SK-N-SH (cell line): ENCODE results near the gene MAP4K3. TPM values are rescaled to one million over a fixed set of nuclear protein-coding genes. Genes with fewer than 3 reads are reported as not detected.

Source experiments
- CTCF ChIA-PET: fragments of 300-600, 350-600 bp; formaldehyde crosslinking; extraction: SDS; loops from one replicate; lab custom pipeline; 2021; lab: Yijun Ruan, JAX
- POLR2A ChIA-PET: fragments of 350-600 bp; sonication (Branson Sonifier 250); formaldehyde crosslinking; extraction: SDS; loops from one replicate; lab custom pipeline; 2020; ENCODE audit warnings: antibody characterized with exemption, inconsistent platforms; lab: Yijun Ruan, JAX
- DNase-seq: peaks from one replicate; pipeline ENCODE4 v3.0.0; 2012
- H2AFZ ChIP-seq: fragments of 200-600 bp; sonication (generic); 2 replicates; pipeline ENCODE4 v1.8.1; 2016; ENCODE audit warnings: antibody characterized with exemption, mild to moderate bottlenecking, low read depth
- H3F3A ChIP-seq: fragments of 200-600 bp; sonication (generic); replicated peaks from 2 replicates; pipeline ENCODE3; 2016; ENCODE audit warnings: antibody characterized with exemption, mild to moderate bottlenecking; ENCODE audit not compliant: insufficient read depth
- H3K27ac ChIP-seq, 2 experiments: fragments of 200-500 bp in 1 of 2; fragments of 200-600 bp in 1 of 2; sonication (Bioruptor generic) in 1 of 2; sonication (generic), shearing (Covaris generic) in 1 of 2; 2 replicates each; pipeline versions ENCODE4 v1.5.1 to v1.6.1; 2014 to 2016; ENCODE audit warnings: low read depth in 2 of 2, inconsistent platforms in 1 of 2, low read length in 1 of 2, mild to moderate bottlenecking in 1 of 2, mixed read lengths in 1 of 2
- H3K27me3 ChIP-seq: fragments of 200-600 bp; sonication (generic), shearing (Covaris generic); 2 replicates; pipeline ENCODE4 v1.6.1; 2016; ENCODE audit warnings: mixed run types; ENCODE audit not compliant: insufficient read depth
- H3K36me3 ChIP-seq, 2 experiments: fragments of 200-500 bp in 1 of 2; fragments of 200-600 bp in 1 of 2; sonication (Bioruptor generic) in 1 of 2; sonication (generic) in 1 of 2; replicated peaks in 1 of 2; 2 replicates each; pipeline versions ENCODE3 to v1.5.1; 2014 to 2016; ENCODE audit warnings: low read length in 1 of 2, mild to moderate bottlenecking in 1 of 2; ENCODE audit not compliant: insufficient read depth in 2 of 2, control insufficient read depth in 1 of 2
- H3K4me1 ChIP-seq, 2 experiments: fragments of 200-500 bp in 1 of 2; fragments of 200-600 bp in 1 of 2; sonication (Bioruptor generic) in 1 of 2; sonication (generic), shearing (Covaris generic) in 1 of 2; 2 replicates each; pipeline versions ENCODE4 v1.5.1 to v1.6.1; 2014 to 2016; ENCODE audit warnings: low read depth in 1 of 2, low read length in 1 of 2, mixed run types in 1 of 2; ENCODE audit not compliant: insufficient read depth in 2 of 2, control insufficient read depth in 1 of 2
- H3K4me2 ChIP-seq: fragments of 200-600 bp; sonication (generic), shearing (Covaris generic); 2 replicates; pipeline ENCODE4 v1.6.1; 2017; ENCODE audit warnings: mixed run types
- H3K4me3 ChIP-seq, 2 experiments: fragments of 200-500 bp in 1 of 2; fragments of 200-600 bp in 1 of 2; sonication (Bioruptor generic) in 1 of 2; sonication (generic), shearing (Covaris generic) in 1 of 2; 2 replicates each; pipeline versions ENCODE4 v1.5.1 to v1.8.1; 2014 to 2016; ENCODE audit warnings: low read depth in 2 of 2, inconsistent platforms in 1 of 2, low read length in 1 of 2, mild to moderate bottlenecking in 1 of 2, mixed read lengths in 1 of 2, moderate library complexity in 1 of 2
- H3K79me2 ChIP-seq: fragments of 200-600 bp; sonication (generic); 2 replicates; pipeline ENCODE4 v1.8.1; 2017; ENCODE audit warnings: mild to moderate bottlenecking; ENCODE audit not compliant: insufficient read depth
- H3K9ac ChIP-seq: fragments of 200-600 bp; sonication (generic); 2 replicates; pipeline ENCODE4 v1.6.1; 2017; ENCODE audit warnings: mixed run types
- H3K9me2 ChIP-seq: fragments of 200-600 bp; sonication (generic); 2 replicates; pipeline ENCODE4 v1.6.1; 2017; ENCODE audit warnings: mixed run types
- H3K9me3 ChIP-seq: fragments of 200-600 bp; sonication (generic); 2 replicates; pipeline ENCODE4 v1.6.1; 2017; ENCODE audit warnings: mixed run types, mild to moderate bottlenecking, moderate library complexity
- H4K20me1 ChIP-seq: fragments of 200-600 bp; sonication (generic); 2 replicates; pipeline ENCODE4 v1.6.1; 2017; ENCODE audit warnings: mild to moderate bottlenecking, mixed run types; ENCODE audit not compliant: insufficient read depth
- FOSL2 ChIP-seq: IDR thresholded peaks from 2 replicates; pipeline ENCODE4 v1.4.0; 2012; ENCODE audit warnings: low read depth, mild to moderate bottlenecking, moderate library complexity, borderline replicate concordance
- JUND ChIP-seq: IDR thresholded peaks from 2 replicates; pipeline ENCODE4 v1.4.0; 2012
- MXI1 ChIP-seq: IDR thresholded peaks from 2 replicates; pipeline ENCODE4 v1.6.1; 2012; ENCODE audit warnings: mild to moderate bottlenecking, low read depth, low read length, improper control_type of control experiment
- POLR2AphosphoS5 ChIP-seq: IDR thresholded peaks from 2 replicates; pipeline ENCODE4 v1.6.1; 2012; ENCODE audit warnings: low read depth, low read length
- RAD21 ChIP-seq: IDR thresholded peaks from 2 replicates; pipeline ENCODE4 v1.6.1; 2012; ENCODE audit warnings: mild to moderate bottlenecking, low read length
- SIN3A ChIP-seq: IDR thresholded peaks from 2 replicates; pipeline ENCODE4 v1.6.1; 2012; ENCODE audit warnings: low read depth, mild to moderate bottlenecking, low read length, moderate library complexity, borderline replicate concordance
- TAF1 ChIP-seq: IDR thresholded peaks from 2 replicates; pipeline ENCODE4 v1.6.1; 2012; ENCODE audit warnings: low read depth, mild to moderate bottlenecking, low read length, moderate library complexity, borderline replicate concordance
- YY1 ChIP-seq: IDR thresholded peaks from 2 replicates; pipeline ENCODE4 v1.4.0; 2012; ENCODE audit warnings: low read depth, mild to moderate bottlenecking
- WGBS: methylation state at CpG from one replicate; pipeline ENCODE4 v1.1.6; 2017; ENCODE audit warnings: low lambda C conversion rate; 5-methylcytosine and 5-hydroxymethylcytosine counted together
- polyA plus RNA-seq, 3 experiments: library from polyadenylated mRNA; depleted of rRNA; stranded (reverse); fragments of >200 nt; gene quantifications; 2 replicates each; pipeline ENCODE4 v1.2.3, GENCODE V29; 2012
- TF ChIP-seq, protein P1 (sequence below): IDR thresholded peaks from 2 replicates; pipeline ENCODE4 v1.4.0; 2012; ENCODE audit warnings: low read depth
- TF ChIP-seq, protein P2 (sequence below): IDR thresholded peaks from 2 replicates; pipeline ENCODE4 v1.6.1; 2012; ENCODE audit warnings: mild to moderate bottlenecking, low read depth, low read length, moderate library complexity
- TF ChIP-seq, protein P3 (sequence below): fragments of 150-350 bp; IDR thresholded peaks from 2 replicates; pipeline ENCODE4 v1.6.1; 2016; ENCODE audit warnings: mild to moderate bottlenecking, low read depth, low read length

Gene MAP4K3
- polyA plus RNA-seq, 1 of the 3 experiments (the other 2 are of a cell fraction): 8.8 TPM

DNA sequence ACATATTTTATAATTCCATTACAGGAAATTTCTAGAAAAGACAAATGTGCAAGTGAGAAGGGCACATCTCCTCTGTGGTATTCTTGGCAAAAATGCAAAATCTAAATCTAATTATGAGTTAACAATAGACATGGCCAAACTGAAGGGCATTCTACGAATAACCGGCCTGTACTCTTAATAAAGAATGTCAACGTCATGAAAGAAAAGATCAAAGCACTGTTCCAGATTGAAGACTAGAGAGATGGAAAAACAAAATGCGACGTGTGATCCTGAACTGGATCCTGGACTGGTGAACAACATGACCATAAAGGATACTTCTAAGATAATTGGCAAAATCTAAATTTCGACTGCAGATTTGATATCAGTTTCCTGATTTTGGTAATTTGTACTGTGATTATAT, 196.3 kb downstream of the MAP4K3 start (continued):
- TF ChIP-seq, protein P1, sequence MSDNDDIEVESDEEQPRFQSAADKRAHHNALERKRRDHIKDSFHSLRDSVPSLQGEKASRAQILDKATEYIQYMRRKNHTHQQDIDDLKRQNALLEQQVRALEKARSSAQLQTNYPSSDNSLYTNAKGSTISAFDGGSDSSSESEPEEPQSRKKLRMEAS: no peak

DNA sequence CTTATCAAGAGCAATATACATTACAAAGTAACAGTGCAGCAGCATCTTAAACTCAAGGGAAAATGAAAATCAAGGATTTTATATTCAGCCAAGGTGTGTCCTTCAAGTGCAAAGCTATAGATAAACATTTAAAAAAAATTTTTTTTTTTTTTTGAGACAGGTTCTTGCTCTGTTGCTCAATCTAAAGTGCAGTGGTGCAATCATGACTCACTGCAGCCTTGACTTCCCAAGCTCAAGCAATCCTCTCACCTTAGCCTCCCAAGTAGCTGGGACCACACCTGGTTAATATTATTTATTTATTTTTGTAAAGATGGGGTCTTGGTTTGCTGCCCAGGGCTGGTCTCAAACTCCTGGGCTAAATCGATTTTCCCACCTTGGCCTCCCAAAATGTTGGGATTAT, 202.3 kb downstream of the MAP4K3 start:
- Histone ChIP-seq H3F3A (peaks cover 8% of the 10 kb centered on the region), H2AFZ (no peak overlapping the region), H3K4me2 (no peak overlapping the region), H3K27ac (no peak overlapping the region), H3K4me3 (no peak overlapping the region), H3K4me1 (no peaks in the 10 kb centered on the region; a peak in 1 of 4 replicates), H3K9ac (no peak overlapping the region), H3K79me2 (no peaks in the 10 kb centered on the region; the same call in 1 of the 2 replicates), H3K9me2 (no peaks in the 10 kb centered on the region), H3K27me3 (no peaks in the 10 kb centered on the region), H3K9me3 (0 out of 2 replicates have a peak, but pooled peaks cover 7% of the 10 kb centered on the region), H4K20me1 (no peaks in the 10 kb centered on the region), H3K36me3 (peaks cover 0 to 4% of the 10 kb centered on the region in 2 experiments)
- WGBS: 74% methylated on average over 1 of the region's 1 CpG
- DNase-seq: no peak
- ChIA-PET POLR2A (no interaction called here), CTCF (interaction anchor here (1.5 to 2.7 kb wide), 3 partner anchors 173 to 287 kb away, joined by 4 to 13 read pairs (median 5); no protein-coding TSS in a partner anchor)
- TF ChIP-seq TAF1 (no peak), FOSL2 (no peak), MXI1 (no peak), JUND (no peak), YY1 (no peak), POLR2AphosphoS5 (no peak), RAD21 (no peak), SIN3A (no peak)
- TF ChIP-seq, protein P2, sequence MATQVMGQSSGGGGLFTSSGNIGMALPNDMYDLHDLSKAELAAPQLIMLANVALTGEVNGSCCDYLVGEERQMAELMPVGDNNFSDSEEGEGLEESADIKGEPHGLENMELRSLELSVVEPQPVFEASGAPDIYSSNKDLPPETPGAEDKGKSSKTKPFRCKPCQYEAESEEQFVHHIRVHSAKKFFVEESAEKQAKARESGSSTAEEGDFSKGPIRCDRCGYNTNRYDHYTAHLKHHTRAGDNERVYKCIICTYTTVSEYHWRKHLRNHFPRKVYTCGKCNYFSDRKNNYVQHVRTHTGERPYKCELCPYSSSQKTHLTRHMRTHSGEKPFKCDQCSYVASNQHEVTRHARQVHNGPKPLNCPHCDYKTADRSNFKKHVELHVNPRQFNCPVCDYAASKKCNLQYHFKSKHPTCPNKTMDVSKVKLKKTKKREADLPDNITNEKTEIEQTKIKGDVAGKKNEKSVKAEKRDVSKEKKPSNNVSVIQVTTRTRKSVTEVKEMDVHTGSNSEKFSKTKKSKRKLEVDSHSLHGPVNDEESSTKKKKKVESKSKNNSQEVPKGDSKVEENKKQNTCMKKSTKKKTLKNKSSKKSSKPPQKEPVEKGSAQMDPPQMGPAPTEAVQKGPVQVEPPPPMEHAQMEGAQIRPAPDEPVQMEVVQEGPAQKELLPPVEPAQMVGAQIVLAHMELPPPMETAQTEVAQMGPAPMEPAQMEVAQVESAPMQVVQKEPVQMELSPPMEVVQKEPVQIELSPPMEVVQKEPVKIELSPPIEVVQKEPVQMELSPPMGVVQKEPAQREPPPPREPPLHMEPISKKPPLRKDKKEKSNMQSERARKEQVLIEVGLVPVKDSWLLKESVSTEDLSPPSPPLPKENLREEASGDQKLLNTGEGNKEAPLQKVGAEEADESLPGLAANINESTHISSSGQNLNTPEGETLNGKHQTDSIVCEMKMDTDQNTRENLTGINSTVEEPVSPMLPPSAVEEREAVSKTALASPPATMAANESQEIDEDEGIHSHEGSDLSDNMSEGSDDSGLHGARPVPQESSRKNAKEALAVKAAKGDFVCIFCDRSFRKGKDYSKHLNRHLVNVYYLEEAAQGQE: no peak
- TF ChIP-seq, protein P3, sequence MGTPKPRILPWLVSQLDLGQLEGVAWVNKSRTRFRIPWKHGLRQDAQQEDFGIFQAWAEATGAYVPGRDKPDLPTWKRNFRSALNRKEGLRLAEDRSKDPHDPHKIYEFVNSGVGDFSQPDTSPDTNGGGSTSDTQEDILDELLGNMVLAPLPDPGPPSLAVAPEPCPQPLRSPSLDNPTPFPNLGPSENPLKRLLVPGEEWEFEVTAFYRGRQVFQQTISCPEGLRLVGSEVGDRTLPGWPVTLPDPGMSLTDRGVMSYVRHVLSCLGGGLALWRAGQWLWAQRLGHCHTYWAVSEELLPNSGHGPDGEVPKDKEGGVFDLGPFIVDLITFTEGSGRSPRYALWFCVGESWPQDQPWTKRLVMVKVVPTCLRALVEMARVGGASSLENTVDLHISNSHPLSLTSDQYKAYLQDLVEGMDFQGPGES: no peak
